GM18502 (cell line): ENCODE data around the gene DENND2A.
"Not testable (repeated sequence)": the region's sequence is repeated elsewhere in the genome, so short reads cannot be mapped to it uniquely, and the experiment has no call there.

Source experiments
- ATAC-seq: cut with Tn5 transposase; IDR thresholded peaks from one replicate; pipeline ENCODE4 v1.9.1; 2021; ENCODE audit warnings: mild to moderate bottlenecking; ENCODE audit not compliant: unreplicated experiment, poor library complexity

DENND2A gene

DNA sequence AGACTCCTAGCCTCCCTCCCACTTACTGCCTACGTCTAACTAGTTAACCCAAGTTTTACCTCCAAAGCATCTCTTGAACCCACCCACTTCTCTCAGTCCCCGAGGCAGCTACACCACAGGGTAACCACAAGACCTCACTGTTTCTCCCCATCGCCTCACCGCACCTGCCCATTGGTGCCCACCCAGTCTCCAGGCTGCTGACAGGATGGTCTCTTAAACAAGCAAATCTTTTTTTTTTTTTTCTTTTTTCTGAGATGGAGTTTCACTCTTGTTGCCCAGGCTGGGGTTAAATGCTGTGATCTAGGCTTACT, 47.0 kb downstream of the DENND2A start:
- no peak for ATAC-seq

DNA sequence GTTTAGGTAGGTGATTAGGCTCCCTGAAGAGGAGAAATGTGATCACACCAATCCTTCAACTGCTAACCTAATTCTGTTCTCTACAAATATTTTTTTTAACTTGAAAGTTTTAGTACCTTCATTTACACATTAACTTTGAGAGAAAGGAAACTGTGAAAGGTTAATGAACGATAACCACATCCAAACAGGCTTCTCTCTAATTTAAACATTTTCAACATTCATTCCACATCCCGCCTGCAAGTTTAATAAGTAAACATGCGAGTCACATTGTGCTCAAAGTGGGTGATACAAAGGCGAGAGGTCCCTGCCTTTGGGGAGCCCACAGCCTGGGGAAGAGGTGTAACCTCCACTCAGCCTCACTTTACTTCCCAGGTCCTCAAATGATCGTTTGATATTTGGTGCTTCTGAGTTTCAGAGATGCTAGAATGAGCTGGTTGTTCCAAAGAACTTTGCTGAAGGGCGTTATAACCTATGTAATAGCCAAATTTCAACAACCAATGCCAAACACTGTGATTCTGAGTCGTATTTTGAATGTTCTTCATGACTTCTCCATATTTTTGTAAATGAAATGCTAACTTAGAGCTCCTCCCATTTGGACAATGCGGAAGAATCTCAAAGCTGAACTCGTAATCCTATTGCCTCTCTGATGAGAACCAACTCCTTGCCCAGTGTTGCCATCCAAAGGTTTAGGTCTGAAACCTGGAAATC, 47.5 kb downstream of the DENND2A start:
- ATAC-seq = no peak

DNA sequence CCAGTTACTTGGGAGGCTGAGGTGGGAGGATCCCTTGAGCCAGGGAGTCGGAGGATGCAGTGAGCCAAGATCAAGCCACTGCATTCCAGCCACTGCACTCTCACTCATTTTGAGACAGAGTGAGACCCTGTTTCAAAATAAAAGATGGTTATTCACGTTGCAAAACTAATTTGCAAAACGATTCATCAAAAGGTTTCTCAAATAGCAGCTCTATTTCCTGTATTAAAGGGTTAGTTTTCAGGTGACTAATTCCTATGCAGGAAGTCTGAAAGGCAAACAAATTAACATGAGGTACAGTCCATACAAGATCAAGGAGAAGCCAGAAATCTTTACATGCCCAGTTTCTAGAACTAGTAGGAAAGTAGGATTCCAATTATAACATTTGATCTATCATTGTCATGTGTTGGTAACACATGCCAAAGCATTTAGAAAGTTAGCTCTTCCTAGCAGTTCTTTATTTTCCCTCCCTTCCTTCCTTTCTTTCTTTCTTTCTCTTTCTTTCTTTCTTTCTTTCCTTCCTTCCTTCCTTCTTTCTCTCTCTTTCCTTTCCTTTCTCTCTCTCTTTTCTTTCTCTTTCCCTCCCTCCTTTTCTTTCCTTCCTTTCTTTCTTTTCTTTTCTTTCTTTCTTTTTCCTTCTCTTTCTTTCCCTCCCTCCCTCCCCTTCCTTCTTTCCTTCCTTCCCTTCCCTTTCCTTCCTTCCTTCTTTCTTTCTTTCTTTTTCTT, 49.3 kb downstream of the DENND2A start:
- no peak for ATAC-seq

DNA sequence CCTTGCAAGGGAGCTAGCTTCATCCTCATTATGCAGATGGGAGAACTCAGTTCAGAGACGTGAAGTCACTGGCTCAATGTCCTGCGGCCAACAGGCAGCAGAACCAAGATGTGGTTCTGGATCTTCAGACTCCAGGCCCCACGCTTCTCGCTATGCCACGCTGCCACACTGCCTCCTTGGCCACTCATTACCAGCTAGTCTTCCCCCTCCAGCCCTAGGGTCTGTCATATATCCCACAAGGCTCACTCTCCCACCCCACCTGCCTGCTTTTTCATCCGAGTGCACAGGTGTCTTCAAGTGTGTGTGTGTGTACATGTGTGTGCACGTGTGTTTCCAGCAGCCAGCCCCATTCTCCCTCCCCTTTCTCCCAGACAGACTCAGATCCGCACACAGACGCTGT, 53.4 kb downstream of the DENND2A start:
- ATAC-seq = no peak

DNA sequence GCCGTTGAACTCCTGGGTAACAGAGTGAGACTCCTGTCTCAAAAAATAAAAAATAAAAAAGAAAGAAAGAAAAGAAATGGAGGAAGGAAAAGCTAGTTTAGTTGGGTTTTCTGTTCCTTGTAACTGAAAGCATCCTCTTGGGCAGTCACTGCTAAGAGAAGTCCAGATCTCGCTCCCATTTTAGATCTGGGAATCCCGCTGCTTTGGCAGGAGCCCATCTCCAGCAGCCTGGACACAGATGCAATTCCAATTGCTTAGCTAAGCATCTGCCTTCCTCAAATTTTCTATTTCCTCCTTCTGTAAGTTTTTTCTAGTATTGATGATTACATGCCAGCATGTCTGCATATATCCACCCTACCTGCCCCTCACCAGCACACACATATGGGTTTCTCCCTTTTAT, 54.1 kb downstream of the DENND2A start:
- no peak for ATAC-seq

DNA sequence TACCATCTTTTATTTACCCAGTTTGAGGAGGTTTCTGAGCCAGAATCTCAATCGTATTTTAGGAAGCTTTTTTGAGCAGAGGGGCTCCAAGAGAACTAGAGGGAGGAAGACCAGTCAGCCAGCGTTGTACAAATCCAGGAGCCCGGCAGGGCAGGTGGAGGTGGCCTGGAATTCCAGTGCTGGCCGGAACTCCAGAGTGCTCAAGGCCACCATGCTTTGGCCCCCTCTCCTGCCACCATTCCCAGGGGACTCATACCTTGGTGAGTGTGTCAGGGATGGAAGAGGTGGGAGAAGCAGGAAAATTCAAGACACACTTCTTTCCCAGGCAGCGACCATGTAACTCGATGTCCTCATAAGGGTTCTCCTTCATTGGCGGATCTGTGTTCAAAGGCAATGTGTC, 55.3 kb downstream of the DENND2A start:
- no peak for ATAC-seq

DNA sequence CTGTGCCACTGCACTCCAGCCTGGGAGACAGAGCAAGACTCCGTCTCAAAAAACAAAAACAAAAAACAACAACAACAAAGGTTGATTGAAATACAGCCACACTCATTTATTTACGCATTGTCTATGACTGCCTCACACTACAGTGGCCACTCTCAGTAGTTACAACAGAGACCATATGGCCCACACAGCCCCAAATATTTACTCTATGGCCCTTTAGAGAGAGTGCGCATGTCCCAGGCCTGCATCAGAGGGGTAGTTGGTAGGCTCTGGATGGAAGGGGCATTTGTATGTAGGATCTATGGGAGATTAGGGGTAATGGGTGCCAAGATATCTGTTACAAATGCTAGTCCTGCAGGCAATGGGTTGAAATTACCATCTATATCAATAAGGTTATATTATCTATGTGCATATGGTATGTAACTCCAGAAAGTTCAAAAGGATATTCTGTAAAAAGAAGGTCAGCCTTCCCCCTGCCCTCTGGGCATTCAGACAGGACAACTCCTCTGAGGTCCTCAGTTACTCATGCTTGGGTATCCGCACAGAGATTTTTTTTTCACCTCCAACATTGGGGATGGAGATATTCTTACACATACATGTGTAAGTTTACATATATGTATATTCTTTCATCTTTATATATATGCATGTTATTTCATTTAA, 56.3 kb downstream of the DENND2A start:
- ATAC-seq = no peak

DNA sequence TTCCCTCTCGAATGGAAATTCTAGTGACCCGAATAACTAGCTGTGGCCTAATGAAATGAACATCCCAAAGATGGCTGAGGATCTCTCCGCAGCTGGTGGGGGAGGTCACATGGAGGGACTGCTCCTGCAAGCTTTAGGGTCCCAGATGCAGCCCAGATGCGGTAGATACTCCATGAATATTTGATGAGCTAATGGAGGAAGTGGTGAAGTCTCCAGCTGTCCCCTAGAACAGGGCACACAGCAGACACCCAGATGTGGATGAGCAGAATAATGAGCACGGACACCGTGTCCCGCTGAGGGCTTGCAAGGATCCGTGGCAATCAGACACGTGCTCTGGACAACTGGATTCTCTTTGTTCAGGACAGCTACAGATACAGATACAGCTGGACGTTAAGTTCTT, 59.2 kb downstream of the DENND2A start:
- no peak for ATAC-seq

DNA sequence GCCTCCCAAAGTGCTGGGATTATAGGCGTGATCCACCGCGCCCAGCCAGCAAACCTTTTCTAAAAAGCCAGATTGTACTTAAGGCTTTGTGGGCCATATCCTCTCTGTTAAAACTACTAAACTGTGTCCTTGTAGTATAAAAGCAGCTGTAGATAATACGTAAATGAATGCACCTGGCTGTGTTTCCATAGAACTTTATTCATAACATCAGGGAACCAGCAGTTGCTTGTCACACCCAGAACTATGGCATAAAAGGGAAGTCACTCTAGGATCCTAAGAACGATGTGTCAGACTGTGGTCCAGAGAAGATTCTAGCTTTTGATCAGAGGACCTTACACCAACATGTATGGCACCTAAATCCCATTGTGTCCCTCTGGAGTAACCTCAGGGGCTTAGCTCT, 63.0 kb downstream of the DENND2A start:
- ATAC-seq = no peak

DNA sequence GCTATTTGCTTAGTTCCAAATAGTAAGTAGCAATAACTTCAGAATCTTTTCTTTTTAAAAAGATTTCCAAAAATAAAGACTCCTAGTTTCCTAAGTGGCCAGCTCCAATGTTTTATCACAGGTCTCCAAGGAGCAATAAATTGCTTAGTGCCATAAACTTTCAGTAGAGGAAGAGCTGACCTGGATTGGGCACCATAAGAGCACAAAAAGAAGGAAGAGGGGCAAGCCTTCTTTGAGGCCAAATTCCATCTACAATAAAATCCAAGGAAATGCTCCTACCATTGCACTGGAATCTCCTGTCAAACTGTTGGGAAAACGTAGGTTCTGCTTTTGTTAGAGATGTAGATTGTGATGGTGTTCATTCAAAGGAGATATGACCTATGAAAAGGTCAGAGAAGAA, 64.0 kb downstream of the DENND2A start:
- ATAC-seq = no peak

DNA sequence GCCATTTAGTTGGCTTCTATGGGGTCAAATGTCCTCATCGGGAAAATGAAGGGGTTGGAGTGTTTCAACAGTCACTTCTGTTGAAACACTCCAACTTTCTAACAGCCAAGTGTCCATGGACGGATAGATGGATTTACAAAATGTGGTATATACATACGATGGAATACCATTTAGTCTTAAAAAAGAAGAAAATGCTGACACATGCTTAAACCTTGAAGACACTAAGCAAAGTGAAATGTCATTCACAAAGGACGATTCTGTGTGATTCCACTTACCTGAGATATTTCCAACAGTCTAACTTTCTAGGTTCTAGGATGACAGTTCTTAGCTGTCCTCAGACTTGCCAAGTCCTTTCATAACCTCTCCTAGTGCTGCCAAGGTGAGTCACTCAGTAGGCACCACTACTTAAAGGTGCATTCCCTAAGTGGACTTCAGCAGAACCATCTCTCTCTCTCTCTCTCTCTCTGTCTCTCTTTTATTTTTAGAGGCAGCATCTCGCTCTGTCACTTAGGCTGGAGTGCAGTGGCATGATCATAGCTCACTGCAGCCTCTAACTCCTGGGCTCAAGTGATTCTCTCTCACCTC, 69.0 kb downstream of the DENND2A start:
- ATAC-seq = no peak

DNA sequence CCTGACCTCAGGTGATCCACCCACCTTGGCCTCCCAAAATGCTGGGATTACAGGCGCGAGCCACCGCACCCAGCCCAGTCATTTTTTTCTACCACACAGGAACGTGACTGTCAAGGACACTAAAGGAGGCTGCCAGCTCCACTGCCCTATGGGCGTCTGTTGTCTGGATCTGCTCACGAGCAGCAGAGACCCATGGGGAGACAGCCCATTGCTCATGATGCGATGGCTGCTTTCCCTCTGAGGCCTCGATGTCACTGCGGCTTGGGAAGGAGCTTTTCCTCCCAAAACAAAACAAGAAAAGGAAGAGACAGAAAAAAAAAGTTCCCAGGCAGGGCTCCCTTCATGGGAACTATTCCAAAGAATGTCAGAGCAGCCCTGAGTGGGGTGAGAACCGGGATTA, 70.5 kb downstream of the DENND2A start:
- ATAC-seq = no peak

DNA sequence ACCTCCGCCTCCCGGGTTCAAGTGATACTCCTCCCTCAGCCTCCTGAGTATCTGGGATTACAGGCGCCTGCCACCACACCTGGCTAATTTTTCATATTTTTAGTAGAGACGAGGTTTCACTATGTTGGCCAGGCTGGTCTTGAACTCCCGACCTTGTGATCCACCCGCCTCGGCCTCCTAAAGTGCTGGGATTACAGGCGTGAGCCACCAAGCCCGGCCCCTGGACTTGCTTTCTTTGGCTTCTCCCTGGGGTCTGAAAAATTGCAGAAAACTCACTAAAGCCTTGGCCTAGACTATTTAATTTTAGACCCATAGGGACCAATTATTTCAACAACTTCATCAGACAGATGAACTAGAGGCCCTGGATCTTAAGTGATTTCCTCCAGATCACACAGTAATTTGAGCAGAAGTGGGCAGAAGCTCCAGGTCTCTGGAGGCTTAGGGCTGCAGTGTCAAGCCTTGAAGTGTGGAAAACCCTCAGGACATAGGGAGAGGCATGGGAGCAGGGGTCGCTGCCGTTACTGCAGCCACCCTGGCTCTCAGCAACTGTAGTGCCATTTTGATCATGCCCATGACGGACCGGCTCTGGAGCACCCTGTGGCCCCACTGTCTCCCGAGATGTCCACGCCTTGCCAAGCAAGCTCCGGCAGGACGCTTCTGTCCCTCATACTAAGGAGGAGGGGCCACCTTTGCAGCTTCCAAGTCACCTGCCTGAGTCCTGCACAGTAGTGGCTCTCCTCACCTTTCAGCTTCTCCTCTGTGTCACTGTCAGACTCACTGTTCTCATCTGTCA, 72.4 kb downstream of the DENND2A start:
- no peak for ATAC-seq

DNA sequence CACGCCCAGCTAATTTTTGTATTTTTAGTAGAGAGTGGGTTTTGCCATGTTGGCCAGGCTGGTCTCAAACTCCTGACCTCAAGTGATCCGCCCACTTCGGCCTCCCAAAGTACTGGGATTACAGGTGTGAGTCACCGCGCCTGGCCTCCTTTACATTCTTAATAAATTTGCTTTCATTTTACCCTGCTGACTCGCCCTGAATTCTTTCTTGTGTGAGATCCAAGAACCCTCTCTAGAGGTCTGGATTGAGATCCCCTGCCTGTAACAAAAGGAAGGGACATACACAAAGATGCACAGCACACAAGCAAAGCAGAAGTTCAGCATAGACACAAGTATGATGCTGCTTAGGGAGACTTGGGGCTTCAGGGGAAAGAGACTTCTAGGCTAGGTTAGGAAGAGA, 74.4 kb downstream of the DENND2A start:
- not testable (repeated sequence) for ATAC-seq

DNA sequence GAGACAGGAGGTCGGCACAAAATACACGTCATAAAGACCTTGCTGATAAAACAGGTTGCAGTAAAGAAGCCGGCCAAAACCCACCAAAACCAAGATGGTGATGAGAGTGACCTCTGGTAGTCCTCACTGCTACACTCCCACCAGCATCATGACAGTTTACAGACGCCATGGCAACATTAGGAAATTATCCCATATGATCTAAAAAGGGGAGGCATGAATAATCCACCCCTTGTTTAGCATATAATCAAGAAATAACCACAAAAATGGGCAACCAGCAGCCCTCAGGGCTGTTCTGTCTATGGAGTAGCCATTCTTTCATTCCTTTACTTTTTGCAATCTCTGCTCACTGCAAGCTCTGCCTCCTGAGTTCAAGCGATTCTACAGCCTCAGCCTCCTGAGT, 74.9 kb downstream of the DENND2A start:
- not testable (repeated sequence) for ATAC-seq

DNA sequence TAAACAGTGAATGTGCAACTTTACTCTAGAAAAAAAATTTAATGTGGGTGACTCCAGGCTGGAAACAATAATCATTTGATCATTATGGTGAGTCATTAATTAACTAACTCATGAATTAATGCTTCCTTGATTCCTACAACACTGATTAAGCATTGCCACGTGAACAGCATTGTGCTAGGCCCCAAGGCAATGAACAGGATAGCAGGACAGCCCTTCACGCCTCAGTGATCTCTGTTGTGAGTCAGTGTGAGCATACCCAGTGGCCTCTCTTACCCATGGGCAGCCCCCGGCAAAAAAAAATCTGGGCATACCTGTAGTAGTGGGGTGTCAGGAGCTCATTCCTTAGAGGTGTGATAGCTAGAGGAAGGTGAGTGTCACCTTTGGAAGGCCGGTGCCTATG, 76.0 kb downstream of the DENND2A start:
- no peak for ATAC-seq

DNA sequence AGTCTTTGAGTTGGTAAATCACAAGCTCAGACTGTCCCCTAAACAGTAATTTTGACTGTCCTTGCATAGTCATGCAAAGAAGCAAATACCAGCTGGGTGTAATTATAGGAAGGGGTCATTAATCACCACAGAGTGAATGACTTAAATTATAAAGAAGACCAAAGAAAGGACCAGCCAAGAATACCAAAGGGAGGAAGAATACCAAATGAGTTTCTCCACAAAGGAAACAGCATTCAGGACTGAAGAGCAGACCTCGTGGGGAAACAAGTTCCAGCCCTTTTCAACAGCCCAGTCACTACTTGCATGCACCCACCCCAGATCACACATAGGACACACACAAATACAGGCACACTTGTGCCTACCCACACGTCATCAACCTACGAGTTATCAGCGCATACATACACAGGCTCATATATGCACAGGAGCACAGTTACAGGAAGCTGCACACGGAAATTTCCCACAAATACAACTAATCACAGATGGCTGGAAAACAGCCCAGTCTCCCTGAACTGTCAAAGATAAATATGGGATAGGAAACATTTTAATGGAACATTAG, 77.6 kb downstream of the DENND2A start:
- no peak for ATAC-seq

DNA sequence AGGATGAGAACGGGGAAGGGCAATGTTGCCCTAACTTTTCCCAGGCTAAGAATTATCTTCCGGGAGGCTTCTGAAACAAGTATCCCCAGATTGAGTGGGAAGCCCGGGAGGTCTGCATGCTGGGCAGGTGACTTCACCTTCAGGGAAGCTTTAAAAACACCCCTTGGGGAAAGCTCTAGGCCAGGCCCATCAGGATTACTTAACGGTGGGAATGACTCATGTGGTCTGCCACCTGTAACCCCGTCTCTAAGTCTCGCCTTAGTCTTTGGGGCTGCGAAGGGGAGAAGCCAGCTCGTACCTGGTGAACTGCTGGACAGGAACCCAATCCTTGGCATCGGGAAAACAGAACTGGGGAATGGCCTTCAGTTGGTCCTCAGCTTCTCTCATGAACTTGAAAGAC, 81.2 kb downstream of the DENND2A start:
- no peak for ATAC-seq

DNA sequence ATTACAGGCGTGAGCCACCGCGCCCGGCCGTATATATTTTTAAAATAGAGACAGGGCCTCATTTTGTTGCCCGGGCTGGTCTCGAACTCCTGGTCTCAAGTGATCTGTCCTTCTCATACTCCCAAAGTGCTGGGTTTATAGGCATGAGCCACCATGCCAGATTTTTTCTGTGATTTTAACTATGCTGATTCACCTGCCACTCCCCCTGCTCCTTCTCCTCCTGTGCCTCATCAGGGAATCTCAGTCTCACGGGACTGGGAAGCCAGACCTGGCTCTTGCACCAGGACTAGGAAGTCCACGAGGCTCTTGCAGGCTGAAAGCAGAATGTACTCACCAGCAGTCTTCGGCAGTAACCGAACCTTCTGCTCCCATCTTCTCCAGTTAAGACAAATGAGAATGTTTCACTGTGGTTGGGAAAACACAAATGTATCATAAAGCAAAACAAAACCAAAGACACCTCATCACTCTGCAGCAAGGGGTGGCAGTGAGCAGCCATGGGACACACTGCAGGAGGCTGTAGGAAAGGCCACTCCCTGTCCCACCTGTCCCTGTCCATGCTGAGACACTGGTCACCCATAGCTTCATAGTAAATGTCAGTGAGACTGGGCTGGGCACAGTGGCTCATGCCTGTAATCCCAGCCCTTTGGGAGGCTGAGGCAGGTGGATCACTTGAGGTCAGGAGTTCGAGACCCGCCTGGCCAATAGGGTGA, 82.6 kb downstream of the DENND2A start:
- ATAC-seq = no peak

DNA sequence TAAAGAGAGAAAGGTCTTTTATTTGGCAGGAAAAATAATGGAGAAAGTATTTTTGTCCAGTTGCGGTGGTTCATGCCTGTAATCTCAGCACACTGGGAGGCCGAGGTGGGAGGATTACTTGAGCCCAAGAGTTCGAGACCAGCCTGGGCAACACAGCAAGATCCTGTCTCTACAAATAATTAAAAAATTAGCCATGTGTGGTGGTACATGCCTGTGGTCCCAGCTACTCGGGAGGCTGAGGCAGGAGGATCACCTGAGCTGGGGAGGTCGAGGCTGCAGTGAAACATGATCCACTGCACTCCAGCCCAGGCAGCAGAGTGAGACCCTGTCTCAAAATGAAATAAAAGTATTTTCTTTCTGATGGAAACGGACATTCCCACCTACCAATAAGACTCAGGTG, 83.5 kb downstream of the DENND2A start:
- no peak for ATAC-seq
